MCF 10A (cell line): ENCODE data around the gene TECPR2. TPM values are rescaled to one million over a fixed set of nuclear protein-coding genes. Genes with fewer than 3 reads are reported as not detected.
"Not testable (repeated sequence)": the region's sequence is repeated elsewhere in the genome, so short reads cannot be mapped to it uniquely, and the experiment has no call there.

Experiments
- BruUV-seq: library from RNA; stranded (reverse); fragments of 400-500 nt; replicated peaks from 2 replicates; lab custom pipeline; 2021; lab: Mats Ljungman, UMichigan
- CTCF ChIA-PET: fragments of 300-600 bp; sonication (Branson Sonifier 250); formaldehyde crosslinking; extraction: SDS; loops from one replicate; lab custom pipeline; 2021; ENCODE audit warnings: antibody characterized with exemption, inconsistent platforms; lab: Yijun Ruan, JAX
- POLR2A ChIA-PET: fragments of 300-600, 350-650 bp; sonication (Branson Sonifier 250); formaldehyde crosslinking; extraction: SDS; loops from one replicate; lab custom pipeline; 2020; ENCODE audit warnings: antibody characterized with exemption, inconsistent platforms; lab: Yijun Ruan, JAX
- DNase-seq: peaks from one replicate; pipeline ENCODE4 v3.0.0-alpha.2; 2018; ENCODE audit not compliant: unreplicated experiment
- H3K27ac Mint-ChIP-seq: one replicate; pipeline ENCODE4 v1.8.0; 2022; ENCODE audit warnings: mild to moderate bottlenecking, low read depth, mixed read lengths; ENCODE audit not compliant: unreplicated experiment
- H3K27me3 Mint-ChIP-seq: one replicate; pipeline ENCODE4 v1.8.0; 2022; ENCODE audit warnings: mixed read lengths; ENCODE audit not compliant: insufficient read depth, unreplicated experiment
- H3K36me3 Mint-ChIP-seq: one replicate; pipeline ENCODE4 v1.8.0; 2022; ENCODE audit warnings: mild to moderate bottlenecking, moderate library complexity, mixed read lengths; ENCODE audit not compliant: insufficient read depth, unreplicated experiment
- H3K4me1 Mint-ChIP-seq: one replicate; pipeline ENCODE4 v1.8.0; 2022; ENCODE audit warnings: mixed read lengths; ENCODE audit not compliant: insufficient read depth, unreplicated experiment
- H3K4me3 Mint-ChIP-seq: one replicate; pipeline ENCODE4 v1.8.0; 2022; ENCODE audit warnings: mild to moderate bottlenecking, moderate library complexity, mixed read lengths; ENCODE audit not compliant: unreplicated experiment
- H3K9me3 Mint-ChIP-seq: one replicate; pipeline ENCODE4 v1.8.0; 2022; ENCODE audit warnings: mixed read lengths; ENCODE audit not compliant: unreplicated experiment
- intact Hi-C: fragments of 100-400 bp; cut with micrococcal nuclease; formaldehyde crosslinking; loops from 2 replicates; pipeline ENCODE4 v1.14.1; 2022
- microRNA-seq: library from miRNA; unstranded; fragments of <30 nt; microRNA quantifications from one replicate; pipeline ENCODE4 v1.2.0, GENCODE V29; 2022
- total RNA-seq: library from RNA; stranded (reverse); gene quantifications from 2 replicates; pipeline ENCODE4 v1.2.3, GENCODE V29; 2022
- TF ChIP-seq, protein P1 (sequence below): fragments of 200-600 bp; IDR thresholded peaks from one replicate; pipeline ENCODE4 v1.8.0; 2022; ENCODE audit warnings: antibody characterized with exemption, mild to moderate bottlenecking; ENCODE audit not compliant: unreplicated experiment

Gene TECPR2
- total RNA-seq, 1 experiment from 2014 or later: 18.4 TPM

DNA sequence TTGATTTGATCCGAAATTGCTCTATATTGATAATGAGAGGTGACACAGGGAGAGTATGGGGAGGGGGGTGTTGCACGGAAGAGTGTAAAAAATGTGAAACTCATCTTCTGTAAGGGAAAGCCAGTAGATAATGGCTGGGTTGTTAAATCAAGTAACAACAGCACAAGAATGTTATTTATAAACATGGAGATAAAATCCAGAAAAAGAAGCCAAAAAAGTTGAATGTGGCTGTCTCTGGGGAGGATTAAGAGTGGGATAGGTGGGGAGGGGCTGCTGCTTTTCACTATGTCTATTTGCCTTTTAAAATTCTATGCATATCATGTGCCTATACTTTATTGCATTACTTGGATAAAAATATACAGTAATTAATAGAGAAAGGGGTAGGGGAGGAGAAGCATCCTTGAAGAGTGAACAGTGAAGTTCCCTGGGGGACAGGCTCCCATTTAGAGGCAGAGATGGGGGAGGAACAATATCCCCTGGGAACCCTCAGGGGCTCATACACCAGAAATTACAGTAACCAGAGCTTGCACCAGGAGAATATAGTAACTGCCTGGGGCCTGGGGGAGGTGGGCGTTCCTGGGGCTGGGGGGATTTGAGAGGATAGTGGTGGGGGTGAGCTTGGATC is 186.0 kb downstream of the TECPR2 start:
- BruUV-seq: no TSS peak
- DNase-seq: no peak
- intact Hi-C loops: no loop called here
- CTCF ChIA-PET: interaction anchor here (0.6 to 0.9 kb wide), 3 partner anchors 18 to 42 kb away, joined by 3 to 4 read pairs (median 3); no protein-coding TSS in a partner anchor
- POLR2A ChIA-PET: interaction anchor here (1.5 to 1.6 kb wide), 2 partner anchors 8 to 16 kb away, joined by 4 read pairs; no protein-coding TSS in a partner anchor
- no peak overlapping the region for H3K27ac Mint-ChIP-seq
- no peaks in the 10 kb centered on the region for H3K27me3 Mint-ChIP-seq
- H3K4me1 Mint-ChIP-seq: peaks cover 24% of the 10 kb centered on the region
- no peaks in the 10 kb centered on the region for H3K9me3 Mint-ChIP-seq
- TF ChIP-seq, protein P1, sequence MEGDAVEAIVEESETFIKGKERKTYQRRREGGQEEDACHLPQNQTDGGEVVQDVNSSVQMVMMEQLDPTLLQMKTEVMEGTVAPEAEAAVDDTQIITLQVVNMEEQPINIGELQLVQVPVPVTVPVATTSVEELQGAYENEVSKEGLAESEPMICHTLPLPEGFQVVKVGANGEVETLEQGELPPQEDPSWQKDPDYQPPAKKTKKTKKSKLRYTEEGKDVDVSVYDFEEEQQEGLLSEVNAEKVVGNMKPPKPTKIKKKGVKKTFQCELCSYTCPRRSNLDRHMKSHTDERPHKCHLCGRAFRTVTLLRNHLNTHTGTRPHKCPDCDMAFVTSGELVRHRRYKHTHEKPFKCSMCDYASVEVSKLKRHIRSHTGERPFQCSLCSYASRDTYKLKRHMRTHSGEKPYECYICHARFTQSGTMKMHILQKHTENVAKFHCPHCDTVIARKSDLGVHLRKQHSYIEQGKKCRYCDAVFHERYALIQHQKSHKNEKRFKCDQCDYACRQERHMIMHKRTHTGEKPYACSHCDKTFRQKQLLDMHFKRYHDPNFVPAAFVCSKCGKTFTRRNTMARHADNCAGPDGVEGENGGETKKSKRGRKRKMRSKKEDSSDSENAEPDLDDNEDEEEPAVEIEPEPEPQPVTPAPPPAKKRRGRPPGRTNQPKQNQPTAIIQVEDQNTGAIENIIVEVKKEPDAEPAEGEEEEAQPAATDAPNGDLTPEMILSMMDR: no peak
- no peaks in the 10 kb centered on the region for H3K36me3 Mint-ChIP-seq
- H3K4me3 Mint-ChIP-seq: no peak overlapping the region

DNA sequence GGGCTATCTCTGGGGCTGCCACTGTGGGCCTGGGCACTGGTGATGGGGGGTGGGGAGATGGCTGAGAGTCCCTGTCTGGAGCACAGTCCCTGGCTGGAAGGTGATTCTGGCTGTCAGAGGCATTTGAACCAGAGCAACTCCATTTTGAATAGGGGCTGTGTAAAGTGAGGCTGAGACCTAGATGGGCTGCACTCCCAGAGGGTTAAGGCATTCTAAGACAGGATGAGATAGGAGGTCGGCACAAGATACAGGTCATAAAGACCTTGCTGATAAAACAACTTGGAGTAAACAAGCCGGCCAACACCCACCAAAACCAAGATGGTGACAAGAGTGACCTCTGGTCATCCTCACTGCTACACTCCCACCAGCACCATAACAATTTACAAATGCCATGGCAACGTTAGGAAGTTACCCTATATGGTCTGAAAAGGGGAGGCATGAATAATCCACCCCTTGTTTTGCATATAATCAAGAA is 188.2 kb downstream of the TECPR2 start:
- BruUV-seq, DNase-seq, H3K4me1 Mint-ChIP-seq, H3K27ac Mint-ChIP-seq, CTCF ChIA-PET, H3K27me3 Mint-ChIP-seq, H3K36me3 Mint-ChIP-seq, intact Hi-C loops, H3K9me3 Mint-ChIP-seq, H3K4me3 Mint-ChIP-seq: not testable (repeated sequence)
- POLR2A ChIA-PET: interaction anchor here (1.4 kb wide), 1 partner anchor 26 kb away, joined by 3 read pairs; no protein-coding TSS in a partner anchor

Small RNAs within 50 kb of the gene (microRNA-seq; reads per million reads assigned to microRNA genes)
- gene MIR4309: not detected

Other genes with a start within 250 kb of the TECPR2 start
- gene WDR20, start 223.0 kb upstream of the TECPR2 start, total RNA-seq: 23.8 and 24.8 TPM in 2 replicates
- 61.7 and 98.9 TPM in 2 replicates for gene MOK, start 57.8 kb upstream of the TECPR2 start, total RNA-seq
- 20.3 and 23.0 TPM in 2 replicates for gene ZNF839, start 43.2 kb upstream of the TECPR2 start, total RNA-seq
- 36.6 and 51.1 TPM in 2 replicates for gene CINP, start 51 bp upstream of the TECPR2 start, total RNA-seq
- gene ANKRD9, start 146.8 kb downstream of the TECPR2 start, total RNA-seq: 8.4 and 10.2 TPM in 2 replicates
- gene RCOR1, start 229.7 kb downstream of the TECPR2 start, total RNA-seq: 45.6 and 55.9 TPM in 2 replicates